ENCODE data around the gene LSG1.
"Not testable (repeated sequence)": the region's sequence is repeated elsewhere in the genome, so short reads cannot be mapped to it uniquely, and the experiment has no call there.

LSG1 gene

DNA sequence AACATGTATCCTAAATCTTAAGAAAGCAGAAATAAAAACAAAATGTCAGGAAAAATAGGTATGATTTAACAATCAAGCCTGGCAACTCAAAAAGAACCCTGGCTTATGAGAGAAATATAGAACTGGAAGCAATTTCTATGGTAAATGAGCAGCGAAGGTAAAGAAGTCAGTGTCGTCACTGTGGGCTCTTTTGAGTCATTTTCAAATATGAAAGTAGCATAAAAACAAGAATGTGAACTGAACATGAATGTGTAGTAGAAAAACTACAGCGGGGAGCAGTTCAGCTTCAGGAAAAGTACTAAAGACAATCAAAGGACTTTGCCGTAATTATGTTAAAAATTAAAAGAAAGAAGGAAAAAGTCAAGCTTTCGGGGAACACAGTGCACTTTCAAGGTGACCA is 17.5 kb downstream of the LSG1 start:
- DNase-seq (ENCODE audit: low spot score) = no peak

DNA sequence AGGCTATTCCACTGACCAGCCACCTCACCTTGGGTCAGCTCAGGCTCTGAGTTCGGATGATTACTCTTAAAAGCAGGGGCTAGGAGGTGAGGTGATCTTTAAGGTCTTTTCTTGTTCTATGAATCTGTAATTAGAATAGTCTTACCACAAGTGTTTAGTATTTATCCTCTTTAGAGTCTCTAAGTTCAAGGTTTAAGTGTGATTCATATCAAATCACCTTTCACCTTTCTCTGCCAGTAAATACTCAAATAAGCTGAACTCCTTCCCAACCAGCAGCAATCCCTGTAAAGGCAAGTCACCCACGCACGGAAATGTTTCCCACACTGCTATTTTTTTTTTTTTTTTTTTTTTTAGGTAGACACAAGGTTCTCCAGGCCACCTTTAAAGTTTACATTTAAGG is 24.2 kb downstream of the LSG1 start:
- DNase-seq (ENCODE audit: low spot score) = no peak

DNA sequence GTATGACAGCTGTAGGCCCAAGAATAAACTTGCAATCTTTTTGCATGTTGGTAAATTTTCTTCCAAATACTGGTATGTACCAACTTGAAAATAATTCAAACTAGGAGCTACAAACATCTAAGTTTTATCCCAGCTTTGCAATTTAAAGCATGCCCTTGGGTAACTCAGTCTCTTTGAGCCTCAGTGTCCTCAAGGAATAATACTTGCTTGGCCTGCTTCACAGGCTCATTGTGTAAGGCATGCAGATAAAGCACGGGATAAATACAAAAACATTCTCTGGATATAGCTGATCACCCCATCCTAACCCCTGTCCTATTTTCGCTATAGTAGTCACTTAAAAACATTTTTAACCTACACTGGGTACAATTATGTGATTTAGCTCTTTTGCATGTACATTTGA is 29.2 kb downstream of the LSG1 start:
- no peak for DNase-seq (ENCODE audit: low spot score)

DNA sequence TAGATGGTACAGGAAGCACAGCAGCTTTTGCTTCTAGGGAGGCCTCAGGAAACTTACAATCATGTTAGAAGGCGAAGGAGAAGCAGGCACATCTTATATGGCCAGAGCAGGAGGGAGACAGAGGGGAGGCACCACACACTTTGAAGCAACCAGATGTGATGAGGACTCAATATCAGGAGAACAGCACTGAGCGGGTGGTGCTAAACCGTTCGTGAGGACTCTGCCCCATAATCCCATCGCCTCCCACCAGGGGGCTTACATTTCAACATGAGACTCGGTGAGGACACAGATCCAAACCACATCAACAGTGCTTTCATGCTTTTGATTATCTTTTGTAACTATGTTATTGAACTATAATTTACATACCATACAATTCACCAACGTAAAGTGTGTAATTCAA is 31.2 kb downstream of the LSG1 start:
- peak; percentile 72 for DNase-seq (ENCODE audit: low spot score)

DNA sequence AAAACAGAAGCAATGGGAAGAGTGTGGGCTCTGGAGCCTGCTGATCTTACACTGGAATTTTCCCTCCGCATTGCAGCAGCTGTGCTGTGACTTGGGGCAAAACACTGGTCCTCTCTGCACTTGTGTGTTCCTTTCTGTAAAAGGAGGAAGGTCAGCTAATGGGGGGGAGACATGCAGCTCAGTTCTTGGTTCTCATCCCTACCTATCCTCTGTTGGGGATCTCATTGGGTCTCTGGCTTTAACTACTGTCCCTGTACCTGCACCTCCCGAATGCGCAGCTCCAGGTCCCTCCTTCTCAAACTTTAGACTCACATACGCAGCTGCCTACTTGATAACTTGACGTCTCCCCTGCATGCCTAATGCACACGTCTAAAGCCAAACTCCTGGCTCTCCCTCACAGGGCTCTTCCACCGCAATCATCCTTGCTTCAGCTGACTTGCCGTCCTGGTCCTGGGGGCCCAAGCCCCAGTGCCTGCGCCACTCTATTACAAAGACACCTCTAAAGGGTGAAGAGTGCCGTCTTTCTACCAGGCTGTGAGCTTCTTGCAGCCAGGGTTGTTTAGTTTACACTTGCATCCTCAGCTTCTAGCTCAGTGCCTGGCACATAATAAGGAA is 32.9 kb downstream of the LSG1 start:
- no peak for DNase-seq (ENCODE audit: low spot score)

DNA sequence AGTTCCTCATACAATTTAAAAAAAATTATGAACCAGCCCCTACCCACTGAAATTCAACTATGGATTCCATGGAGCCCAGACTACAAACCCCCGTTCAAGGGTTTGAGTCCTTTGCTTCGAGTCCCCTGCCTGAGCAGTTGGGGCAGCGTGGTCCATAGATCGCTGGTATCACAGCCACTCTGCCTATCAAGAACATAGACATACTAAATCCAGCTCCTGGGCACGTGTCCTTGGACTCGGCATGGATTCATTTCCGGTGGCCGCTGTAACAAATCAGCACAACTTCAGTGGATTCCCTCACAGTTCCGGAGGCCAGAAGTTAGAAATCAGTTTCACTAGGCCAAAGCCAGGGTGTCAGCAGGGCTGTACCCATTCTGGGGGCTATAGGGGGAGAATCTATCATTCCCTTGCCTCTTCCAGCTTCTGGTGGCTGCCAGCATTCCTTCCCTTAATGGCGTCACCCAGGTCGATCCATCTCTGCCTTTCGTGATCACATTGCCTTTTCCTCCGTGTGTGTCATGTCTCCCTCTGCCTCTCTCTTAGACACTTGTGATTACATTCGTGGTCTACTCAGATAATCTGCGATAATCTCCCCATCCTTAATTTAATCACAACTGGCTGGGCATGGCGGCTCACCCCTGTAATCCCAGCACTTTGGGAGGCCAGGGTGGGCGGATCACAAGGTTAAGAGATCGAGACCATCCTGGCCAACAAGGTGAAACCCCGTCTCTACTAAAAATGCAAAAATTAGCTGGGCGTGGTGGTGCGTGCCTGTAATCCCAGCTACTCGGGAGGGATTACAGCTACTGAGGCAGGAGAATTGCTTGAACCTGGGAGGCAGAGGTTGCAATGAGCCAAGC is 34.2 kb downstream of the LSG1 start:
- no peak for DNase-seq (ENCODE audit: low spot score)

DNA sequence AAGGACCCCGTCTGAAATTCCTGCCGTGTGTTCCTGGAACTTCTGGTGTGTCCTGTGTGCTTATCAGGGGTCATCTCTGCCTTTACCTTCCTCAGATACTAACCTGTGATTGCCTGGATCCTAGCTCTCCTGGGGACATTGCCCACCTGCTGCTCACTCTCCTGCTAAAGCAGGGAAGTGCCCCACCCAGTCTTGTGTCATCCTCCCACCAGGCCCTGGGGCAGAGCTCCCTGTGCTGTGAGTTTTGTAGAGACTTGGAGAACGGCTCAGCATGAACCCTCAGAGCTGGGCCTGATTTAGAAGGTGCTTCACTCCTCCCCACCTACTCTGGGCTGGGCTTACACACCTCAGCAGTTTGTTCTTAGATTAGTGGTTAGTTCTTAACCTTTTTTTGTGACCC is 34.9 kb downstream of the LSG1 start:
- DNase-seq (ENCODE audit: low spot score) = no peak

DNA sequence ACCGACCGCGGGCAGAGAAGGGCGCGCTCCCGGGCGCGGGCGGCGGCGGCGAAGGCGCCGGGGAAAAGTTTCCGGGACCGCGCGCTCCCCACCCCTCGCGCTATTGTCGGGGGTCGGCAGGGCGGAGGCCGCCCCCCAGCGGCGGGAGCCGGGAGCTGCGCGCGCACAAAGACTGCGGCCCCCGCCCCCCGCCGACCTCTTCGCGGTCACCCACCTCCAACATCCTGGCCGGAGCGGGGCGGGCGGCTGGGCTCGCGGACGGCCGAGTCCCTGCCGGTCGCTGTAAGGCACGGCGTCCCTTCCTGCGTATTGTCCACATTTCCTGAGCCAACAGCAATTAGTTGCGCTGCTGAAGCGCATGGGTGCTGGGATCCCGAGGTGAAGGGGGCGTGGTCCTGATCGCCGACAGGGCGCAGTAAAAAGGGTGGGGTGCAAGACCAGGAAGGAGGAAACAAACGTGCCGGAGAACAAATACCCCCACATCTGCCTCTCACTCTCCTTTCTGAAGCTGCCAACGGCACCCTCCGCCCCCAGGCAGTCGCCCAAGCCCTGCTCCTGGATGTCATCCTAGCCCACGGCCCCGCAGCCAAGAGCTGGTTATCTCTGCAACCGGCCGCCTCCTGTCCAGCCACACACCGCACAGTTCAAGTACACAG is 38.5 kb downstream of the LSG1 start, which contains the start of gene TMEM44:
Gene TMEM44, minus strand, starts transcription at position 71 of the 656 bp plus-strand sequence. CDS start 204 bp downstream, outside the sequence.
- DNase-seq (ENCODE audit: low spot score) = peak; percentile 83

DNA sequence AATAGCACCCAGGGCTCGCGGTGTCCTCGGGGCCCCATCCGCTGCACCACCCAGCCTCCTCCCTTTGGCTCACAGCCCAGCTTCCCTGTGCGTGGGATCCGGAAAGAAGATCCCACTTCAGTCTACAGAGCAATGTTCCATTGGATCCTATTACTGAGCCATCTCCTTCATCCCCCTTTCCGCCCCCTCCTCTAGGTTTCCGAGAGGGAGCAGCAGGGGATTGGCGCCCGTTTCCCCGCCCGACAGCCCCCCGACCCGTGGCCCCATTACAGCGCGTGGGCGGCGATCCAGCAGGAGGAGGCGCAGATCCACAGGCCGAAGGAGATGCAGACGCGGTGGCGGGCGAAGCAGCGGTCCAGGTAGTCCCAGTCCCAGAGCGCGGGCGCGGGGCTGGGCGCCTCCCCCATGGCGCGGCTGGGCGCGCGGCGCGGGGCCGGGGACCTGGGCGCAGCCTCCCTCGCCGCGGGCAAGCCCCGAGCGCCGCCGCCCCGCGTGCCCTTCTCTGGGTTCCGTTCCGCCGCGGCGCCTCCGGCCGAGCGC is 39.1 kb downstream of the LSG1 start:
- no peak for DNase-seq (ENCODE audit: low spot score)

DNA sequence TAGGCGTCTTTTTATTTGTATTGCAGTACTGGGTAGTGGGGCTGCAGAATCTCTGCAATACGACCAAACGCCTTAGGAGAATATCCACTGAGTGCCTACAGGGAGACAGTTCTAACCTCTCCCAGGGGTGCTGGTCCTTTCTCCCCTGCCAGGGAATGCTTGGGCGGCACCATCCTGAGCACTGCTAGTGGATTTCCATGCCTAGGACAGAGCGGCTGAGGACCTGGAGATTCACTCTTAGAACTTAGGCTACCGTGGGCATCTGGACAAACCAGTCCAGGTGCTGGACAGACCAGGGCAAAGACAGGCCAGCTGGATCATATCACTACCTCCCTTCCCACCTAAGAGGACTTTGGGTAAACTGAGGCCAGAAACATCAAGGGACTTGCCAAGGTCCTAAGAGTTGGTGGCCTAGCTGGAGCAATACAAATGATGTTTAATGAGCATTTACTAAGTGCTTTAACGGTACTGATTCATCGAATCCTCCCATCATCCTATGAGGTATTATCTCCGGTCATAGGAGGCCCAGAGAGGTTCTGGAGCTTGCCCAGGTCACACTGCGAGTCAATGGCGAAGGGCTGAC is 39.7 kb downstream of the LSG1 start:
- DNase-seq (ENCODE audit: low spot score) = no peak

DNA sequence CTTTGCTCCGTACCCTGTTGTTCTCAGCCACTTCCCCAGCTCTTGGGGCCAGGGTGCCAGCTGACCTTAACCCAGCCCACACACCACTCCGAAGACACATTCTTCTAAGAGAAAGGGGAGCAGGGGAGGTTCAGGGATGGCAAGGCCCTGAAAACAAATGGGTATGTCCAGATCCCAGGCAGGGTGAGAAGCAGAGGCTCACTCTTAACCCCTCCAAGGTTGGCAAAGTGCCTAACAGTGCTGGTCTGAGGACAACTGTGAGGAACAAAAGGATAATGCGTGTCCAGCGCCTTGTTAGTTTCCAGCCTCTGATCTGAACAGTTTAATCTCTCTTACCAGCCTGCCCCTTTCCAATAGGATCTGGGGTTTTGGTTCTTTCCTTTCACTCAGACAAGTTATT is 40.3 kb downstream of the LSG1 start:
- no peak for DNase-seq (ENCODE audit: low spot score)

DNA sequence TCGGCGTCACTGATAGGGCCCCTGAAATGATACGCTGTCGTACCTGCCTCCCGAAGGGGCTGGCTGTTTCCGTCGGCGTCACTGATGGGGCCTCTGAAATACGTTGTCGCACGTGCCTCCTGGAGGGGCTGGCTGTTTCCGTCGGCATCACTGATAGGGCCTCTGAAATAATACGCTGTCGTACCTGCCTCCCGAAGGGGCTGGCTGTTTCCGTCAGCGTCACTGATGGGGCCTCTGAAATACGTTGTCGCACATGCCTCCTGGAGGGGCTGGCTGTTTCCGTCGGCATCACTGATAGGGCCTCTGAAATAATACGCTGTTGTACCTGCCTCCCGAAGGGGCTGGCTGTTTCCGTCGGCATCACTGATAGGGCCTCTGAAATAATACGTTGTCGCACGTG is 41.3 kb downstream of the LSG1 start:
- DNase-seq (ENCODE audit: low spot score) = not testable (repeated sequence)

DNA sequence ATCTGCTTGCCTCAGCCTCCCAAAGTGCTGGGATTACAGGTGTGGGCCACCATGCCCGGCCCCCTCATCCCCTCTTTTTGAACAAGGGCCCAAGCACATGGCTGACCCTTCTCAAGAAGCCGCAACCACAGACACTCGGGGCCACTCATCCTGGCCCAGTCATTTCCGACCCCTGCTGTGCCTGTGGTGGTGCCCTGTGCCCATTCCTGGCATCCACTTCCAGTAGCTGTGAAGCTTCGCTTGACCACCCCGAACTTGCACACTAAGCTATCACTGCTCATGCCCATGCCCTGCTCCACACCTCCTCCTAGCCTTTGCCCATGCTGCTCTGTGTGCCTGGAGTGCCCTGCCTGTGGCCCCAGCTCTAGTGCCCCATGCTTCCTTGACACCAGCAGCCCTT is 47.0 kb downstream of the LSG1 start:
- DNase-seq (ENCODE audit: low spot score) = no peak

DNA sequence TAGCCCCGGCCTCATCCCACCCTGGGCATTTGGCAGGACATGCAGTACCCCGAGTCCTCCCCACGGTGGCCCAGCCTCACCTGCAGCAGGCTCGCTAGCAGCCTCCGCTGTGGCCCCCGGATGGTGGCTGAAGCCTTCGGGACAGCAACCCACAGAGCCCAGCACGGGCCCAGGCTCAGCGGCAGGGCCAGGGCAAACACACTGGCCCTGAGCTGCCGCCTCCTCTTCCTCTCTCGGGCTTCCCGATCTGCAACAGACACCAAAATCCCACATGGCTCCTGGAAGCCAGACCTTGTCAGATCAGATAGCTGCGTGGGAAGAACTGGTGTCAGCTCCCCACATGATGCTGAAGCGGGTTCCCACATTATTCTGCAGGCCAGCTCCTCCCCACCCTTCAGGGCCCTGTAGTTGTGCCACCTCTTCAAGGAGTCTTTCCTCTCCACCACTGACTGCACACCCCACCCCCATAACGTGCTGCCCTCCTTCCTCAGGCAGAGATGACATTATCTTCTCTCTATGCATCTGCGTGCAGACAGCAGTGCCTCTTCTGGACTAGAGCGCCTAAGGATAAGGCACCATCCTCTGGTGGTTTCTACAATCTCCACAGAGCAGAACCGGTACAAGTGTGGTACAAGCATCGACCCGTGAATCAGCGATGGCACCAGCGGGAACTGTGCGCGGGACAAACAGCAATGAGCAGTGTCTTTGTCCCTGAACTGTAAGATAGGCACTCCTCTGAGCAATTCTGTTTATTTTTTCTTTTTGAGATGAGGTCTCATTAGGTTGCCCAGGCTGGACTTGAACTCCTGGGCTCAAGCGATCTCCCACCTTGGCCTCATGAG is 48.3 kb downstream of the LSG1 start:
- no peak for DNase-seq (ENCODE audit: low spot score)

DNA sequence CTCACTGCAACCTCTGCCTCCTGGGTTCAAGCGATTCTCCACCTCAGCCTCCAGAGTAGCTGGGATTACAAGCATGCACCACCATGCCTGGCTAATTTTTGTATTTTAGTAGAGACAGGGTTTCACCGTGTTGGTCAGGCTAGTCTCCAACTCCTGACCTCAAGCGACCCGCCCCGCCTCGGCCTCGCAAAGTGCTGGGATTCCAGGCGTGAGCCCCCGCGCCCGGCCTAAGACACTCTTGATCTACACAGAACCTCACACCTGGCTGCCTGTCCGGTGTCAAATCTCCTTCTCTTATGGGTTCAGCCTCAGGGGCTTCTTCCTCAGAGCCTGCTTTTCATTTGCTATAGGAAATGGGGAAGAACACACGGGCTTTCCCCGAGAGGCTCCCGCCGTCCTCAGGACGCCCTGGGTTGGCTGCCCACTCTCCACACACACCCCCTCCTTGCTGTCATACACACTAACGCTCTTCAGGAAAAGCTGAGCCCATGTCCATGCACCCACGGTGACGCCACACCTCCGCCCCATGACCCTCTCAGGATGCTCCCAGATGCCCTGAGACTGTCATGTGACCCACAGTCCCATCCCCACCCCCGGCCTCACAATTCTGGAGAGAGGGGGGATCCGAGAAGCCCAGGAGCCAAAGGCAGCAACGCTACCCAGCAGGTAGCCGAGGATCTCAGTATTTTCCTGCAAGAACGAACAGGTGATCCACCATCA is 49.2 kb downstream of the LSG1 start:
- DNase-seq (ENCODE audit: low spot score) = no peak

DNA sequence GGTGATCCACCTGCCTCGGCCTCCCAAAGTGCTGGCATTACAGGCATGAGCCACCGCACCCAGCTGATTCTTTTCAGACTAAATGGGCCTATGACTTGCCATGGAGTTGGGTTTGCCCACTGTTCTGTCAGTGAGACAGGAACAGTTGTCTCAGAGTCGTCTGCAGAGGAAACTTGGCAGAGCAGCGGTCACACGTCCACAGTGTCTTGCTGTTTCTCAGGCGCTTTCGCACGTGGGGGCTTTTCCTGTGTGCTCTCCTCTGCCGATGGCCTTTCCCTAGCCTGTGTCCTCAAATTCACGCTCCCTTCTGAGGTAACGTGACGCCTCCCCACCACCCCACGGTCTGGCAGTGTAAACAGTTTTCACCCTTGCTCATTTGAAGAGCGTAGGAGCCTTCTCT is 50.0 kb downstream of the LSG1 start:
- no peak for DNase-seq (ENCODE audit: low spot score)

DNA sequence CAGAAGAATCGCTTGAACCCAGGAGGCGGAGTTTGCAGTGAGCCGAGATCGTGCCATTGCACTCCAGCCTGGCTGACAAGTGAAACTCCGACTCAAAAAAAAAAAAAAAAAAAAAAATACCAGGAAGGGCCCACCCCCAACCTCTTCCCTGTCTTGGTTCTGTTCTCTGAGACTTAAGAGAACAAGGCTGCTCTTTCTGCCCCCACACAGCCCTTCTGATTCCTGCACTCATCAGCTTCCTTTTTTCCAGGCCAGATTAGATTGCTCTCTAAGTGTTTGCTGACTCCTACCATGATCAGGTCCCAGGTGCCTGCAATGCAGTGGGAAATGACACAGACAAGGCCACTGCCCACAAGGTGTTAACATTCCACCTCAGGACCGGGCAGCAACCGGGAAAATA is 51.8 kb downstream of the LSG1 start:
- no peak for DNase-seq (ENCODE audit: low spot score)

DNA sequence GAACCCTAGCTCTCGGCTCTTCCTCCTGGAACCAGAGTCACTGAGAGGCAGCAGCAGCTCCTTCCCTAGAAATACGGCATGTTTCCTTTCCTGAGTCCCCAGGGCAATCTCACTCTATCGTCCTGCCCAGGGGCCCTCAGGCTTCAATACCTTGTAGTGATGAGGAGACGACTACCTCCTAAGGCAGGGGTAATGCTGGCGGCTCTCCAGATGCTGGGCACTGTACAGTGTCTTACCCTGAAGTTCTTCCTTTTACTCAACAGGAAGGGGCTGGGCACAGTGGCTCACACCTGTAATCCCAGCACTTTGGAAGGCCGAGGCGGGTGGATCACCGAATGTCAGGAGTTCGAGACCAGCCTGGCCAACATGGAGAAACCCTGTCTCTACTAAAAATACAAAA is 52.2 kb downstream of the LSG1 start:
- DNase-seq (ENCODE audit: low spot score) = no peak

DNA sequence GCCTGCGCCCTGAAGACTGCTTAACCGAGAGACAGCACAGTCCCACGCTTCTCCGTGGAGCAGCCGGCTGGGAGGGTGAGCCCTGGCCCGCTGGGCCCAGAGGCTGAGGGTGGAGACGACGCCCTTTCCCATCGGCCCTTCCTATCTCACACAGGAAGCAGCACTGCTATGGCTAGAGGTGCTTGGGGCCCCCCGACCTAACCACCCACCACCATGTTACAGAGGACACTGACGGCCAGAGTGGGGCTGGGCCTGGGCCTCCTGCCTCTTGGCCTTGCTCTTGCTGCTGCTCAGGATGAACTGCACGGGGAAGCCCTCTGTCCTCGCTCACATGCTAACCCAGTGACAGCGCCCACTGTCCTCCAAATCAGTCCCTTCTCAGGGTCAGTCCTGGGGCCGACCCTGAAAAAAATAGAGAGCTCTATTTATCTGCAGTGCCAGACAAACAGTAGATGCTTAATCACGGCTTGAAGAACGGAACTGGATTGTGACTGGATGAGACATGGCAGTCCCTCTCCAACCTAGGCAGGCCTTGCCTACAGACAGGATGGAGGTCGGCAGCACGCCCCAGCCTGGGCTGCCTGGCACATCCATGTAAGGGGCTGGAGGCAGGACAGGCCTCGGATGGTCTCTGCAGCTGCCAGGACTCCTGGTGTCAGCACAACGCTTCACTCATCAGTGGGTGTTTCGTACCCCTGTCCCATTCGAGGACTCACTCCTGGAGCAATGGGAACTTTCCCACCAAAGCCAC is 53.0 kb downstream of the LSG1 start:
- no peak for DNase-seq (ENCODE audit: low spot score)

DNA sequence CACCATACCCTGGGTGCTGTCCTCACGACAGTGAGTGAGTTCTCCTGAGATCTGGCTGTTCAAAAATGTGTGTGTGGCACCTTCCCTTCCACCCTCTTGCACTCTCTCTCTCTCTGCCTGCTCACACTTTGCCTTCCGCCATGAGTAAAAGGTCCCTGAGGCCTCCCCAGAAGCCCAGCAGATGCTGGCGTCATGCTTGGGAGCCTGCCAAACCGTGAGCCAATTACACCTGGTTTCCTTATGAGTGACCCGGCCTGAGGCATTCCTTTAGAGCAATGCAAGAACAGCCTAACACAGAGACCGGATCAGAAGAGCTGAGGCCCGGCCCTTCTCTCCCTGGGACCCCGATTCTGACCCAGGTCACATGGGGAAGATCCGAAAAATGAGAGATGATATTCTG is 54.2 kb downstream of the LSG1 start:
- no peak for DNase-seq (ENCODE audit: low spot score)
